ENCODE measurements around the gene SPSB3. TPM values are rescaled to one million over a fixed set of nuclear protein-coding genes. Genes with fewer than 3 reads are reported as not detected.
A peak's percentile ranks its signal among the peaks of the same experiment; 100 is the strongest.

The SPSB3 gene
- total and polyA plus RNA-seq, 2 experiments from 2014 or later, result 27.1 to 34.7 TPM

- H3K27me3 ChIP-seq (ENCODE audit: insufficient read depth), result no peaks in the 10 kb centered on the region
- H3K27ac ChIP-seq (ENCODE audit: low read depth), result no peak overlapping the region
- H3K36me3 ChIP-seq (ENCODE audit: insufficient read depth), result no peaks in the 10 kb centered on the region
- H3K4me1 ChIP-seq (ENCODE audit: insufficient read depth), result peaks cover 4% of the 10 kb centered on the region; the same call in 1 of the 2 replicates
- H3K4me2 ChIP-seq, result no peak overlapping the region
- Mint-ChIP-seq H3K27ac (no peak overlapping the region), H3K4me3 (peak overlapping the region; percentile 86; the same call in 1 of the 3 replicates), H3K36me3 (ENCODE audit: low read depth) (peaks cover 16% of the 10 kb centered on the region; the same call in 2 of the 3 replicates), H3K27me3 (ENCODE audit: insufficient read depth, low read depth, poor library complexity) (peaks cover 31% of the 10 kb centered on the region), H3K9me3 (peaks cover 7% of the 10 kb centered on the region; the same call in 1 of the 3 replicates), H3K4me1 (peaks cover 5% of the 10 kb centered on the region)
- H2AFZ ChIP-seq, result no peak overlapping the region
- ATAC-seq (no peak), DNase-seq (ENCODE audit: low spot score) (no peak)
- TF ChIP-seq CTCF (conservative IDR thresholded peaks at IDR 0.05; ENCODE audit: low read depth in 2 of 2), result no peak
- TF ChIP-seq POLR2AphosphoS5 (IDR thresholded peaks at IDR 0.05; ENCODE audit: low read depth), result peak; percentile 31; the same call in 1 of the 2 replicates
- no peak for TF ChIP-seq CREB1 (CRISPR knock-in tag; IDR thresholded peaks at IDR 0.05; ENCODE audit: low read depth)
- TF ChIP-seq REST (IDR thresholded peaks at IDR 0.05; ENCODE audit: unreplicated experiment), result no peak
- TF ChIP-seq JUNB (IDR thresholded peaks at IDR 0.05; ENCODE audit: unreplicated experiment), result no peak
- TF ChIP-seq EZH2 (IDR thresholded peaks at IDR 0.05; ENCODE audit: low read depth, unreplicated experiment), result no peak
- TF ChIP-seq ETS1 (IDR thresholded peaks at IDR 0.05), result no peak
- TF ChIP-seq ZNF114 (CRISPR knock-in tag; IDR thresholded peaks at IDR 0.05), result no peak
- peaks cover 21% of the 10 kb centered on the region for H3K79me2 ChIP-seq (replicated peaks; ENCODE audit: insufficient read depth)
- H3F3A ChIP-seq (replicated peaks; ENCODE audit: low read depth), result 0 out of 2 replicates have a peak, but pooled peaks cover 3% of the 10 kb centered on the region
- H3K9me2 ChIP-seq (ENCODE audit: insufficient read depth), result no peaks in the 10 kb centered on the region
- H3K4me3 ChIP-seq, result no peak overlapping the region
- peaks cover 19% of the 10 kb centered on the region; the same call in 1 of the 2 replicates for H4K20me1 ChIP-seq (replicated peaks; ENCODE audit: insufficient read depth)
These were observed 2.4 kb downstream of the SPSB3 start for GRCh38 chr16:1779741-1780676.

Data from GM23338 (cell line).